Right renal pelvis (tissue), 4 donors: ENCODE data around the gene LDLR. TPM values are rescaled to one million over a fixed set of nuclear protein-coding genes. Genes with fewer than 3 reads are reported as not detected.
"Not testable (repeated sequence)": the region's sequence is repeated elsewhere in the genome, so short reads cannot be mapped to it uniquely, and the experiment has no call there.

Experiments used
- DNase-seq, 4 donors: peaks; one replicate each; pipeline ENCODE4 v3.0.0-alpha.2; 2013; ENCODE audit warnings: low read depth in 4 of 4, low spot score in 3 of 4, missing footprints in 1 of 4
- polyA plus RNA-seq, 4 donors: library from polyadenylated mRNA; unstranded; fragments of 120-200 nt; gene quantifications; one replicate each; pipeline ENCODE4 v1.2.1, GENCODE V29; 2013; ENCODE audit not compliant: insufficient read length in 4 of 4

The LDLR gene
- polyA plus RNA-seq, 4 donors: 21.8 to 27.9 (median 24.9) TPM

- DNase-seq: no peak
Observed at GRCh38 chr19:11069561-11069960, 19.7 kb upstream of the LDLR start.

- no peak for DNase-seq
Observed at GRCh38 chr19:11070123-11070522, 19.1 kb upstream of the LDLR start.

GRCh38 chr19:11073568-11073967 lies 15.7 kb upstream of the LDLR start:
- DNase-seq: no peak

GRCh38 chr19:11076792-11077191 lies 12.5 kb upstream of the LDLR start:
- DNase-seq: not testable (repeated sequence)

- no peak for DNase-seq
Observed at GRCh38 chr19:11078893-11079292, 10.4 kb upstream of the LDLR start.

GRCh38 chr19:11079999-11080398 lies 9.3 kb upstream of the LDLR start:
- DNase-seq: no peak

- DNase-seq: no peak
Observed at GRCh38 chr19:11087870-11088505, 1.3 kb upstream of the LDLR start.

- DNase-seq: no peak
Observed at GRCh38 chr19:11088506-11089253, 583 bp upstream of the LDLR start.

GRCh38 chr19:11090014-11090263 lies 676 bp downstream of the LDLR start:
- not testable (repeated sequence) for DNase-seq

- DNase-seq: peak; percentile 80 to 92 (median 88)
Observed at GRCh38 chr19:11090264-11090996, 1.2 kb downstream of the LDLR start.

GRCh38 chr19:11090997-11091702 lies 1.9 kb downstream of the LDLR start:
- no peak for DNase-seq

- no peak for DNase-seq
Observed at GRCh38 chr19:11091703-11092153, 2.5 kb downstream of the LDLR start.

GRCh38 chr19:11092181-11092538 lies 2.9 kb downstream of the LDLR start:
- DNase-seq: no peak

- DNase-seq: no peak
Observed at GRCh38 chr19:11093689-11094238, 4.5 kb downstream of the LDLR start.

GRCh38 chr19:11094520-11094894 lies 5.2 kb downstream of the LDLR start:
- no peak for DNase-seq

- DNase-seq: no peak
Observed at GRCh38 chr19:11096210-11096841, 7.1 kb downstream of the LDLR start.

- DNase-seq: not testable (repeated sequence)
Observed at GRCh38 chr19:11097367-11097766, 8.1 kb downstream of the LDLR start.

GRCh38 chr19:11098327-11098726 lies 9.1 kb downstream of the LDLR start:
- no peak for DNase-seq

- no peak for DNase-seq
Observed at GRCh38 chr19:11098861-11099260, 9.6 kb downstream of the LDLR start.

GRCh38 chr19:11100049-11100448 lies 10.8 kb downstream of the LDLR start:
- no peak for DNase-seq

- DNase-seq: no peak
Observed at GRCh38 chr19:11101057-11101456, 11.8 kb downstream of the LDLR start.
